Heart left ventricle (tissue), 16 donors: ENCODE measurements around the gene ADI1. TPM values are rescaled to one million over a fixed set of nuclear protein-coding genes. Genes with fewer than 3 reads are reported as not detected.
A peak's percentile ranks its signal among the peaks of the same experiment; 100 is the strongest.

Experiments
- ATAC-seq, 4 donors: fragments of 200-7000 bp; cut with Tn5 transposase; one replicate each; pipeline ENCODE4 v1.9.1; 2020 to 2022; ENCODE audit warnings: moderate library complexity in 4 of 4, mild to moderate bottlenecking in 3 of 4, moderate number of reproducible peaks in 1 of 4
- DNase-seq, 5 donors: peaks; one replicate each; pipeline ENCODE4 v3.0.0-alpha.2; 2020
- H3K27ac ChIP-seq, 12 donors: fragments of 200-600 bp; sonication (generic) in 4 of 12; one replicate each; pipeline versions ENCODE4 v1.5.0 to v1.8.0; 2016 to 2022; ENCODE audit warnings: mild to moderate bottlenecking in 2 of 12
- H3K27me3 ChIP-seq, 9 donors: fragments of 200-600 bp; sonication (generic) in 2 of 9; one replicate each; pipeline versions ENCODE4 v1.5.1 to v1.8.0; 2016 to 2022; ENCODE audit warnings: mild to moderate bottlenecking in 3 of 9
- H3K36me3 ChIP-seq, 9 donors: fragments of 200-600 bp; sonication (generic) in 2 of 9; one replicate each; pipeline versions ENCODE4 v1.5.0 to v1.8.0; 2018 to 2022; ENCODE audit warnings: mild to moderate bottlenecking in 2 of 9
- H3K4me1 ChIP-seq, 12 donors: fragments of 200-600 bp; sonication (generic) in 4 of 12; one replicate each; pipeline versions ENCODE4 v1.5.0 to v1.8.0; 2016 to 2022; ENCODE audit warnings: mild to moderate bottlenecking in 3 of 12
- H3K4me3 ChIP-seq, 12 donors: fragments of 200-600 bp; sonication (generic) in 4 of 12; one replicate each; pipeline versions ENCODE4 v1.5.0 to v1.8.0; 2017 to 2022; ENCODE audit warnings: mild to moderate bottlenecking in 9 of 12, moderate library complexity in 4 of 12
- H3K9me3 ChIP-seq, 12 donors: fragments of 200-600 bp; sonication (generic) in 4 of 12; one replicate each; pipeline versions ENCODE4 v1.5.0 to v1.8.0; 2016 to 2022; ENCODE audit warnings: mild to moderate bottlenecking in 1 of 12
- POLR2A ChIP-seq, 2 donors: fragments of 450-650 bp; IDR thresholded peaks; one replicate each; pipeline ENCODE4 v1.6.1; 2017; ENCODE audit warnings: antibody characterized with exemption in 2 of 2, mild to moderate bottlenecking in 2 of 2, moderate library complexity in 2 of 2
- WGBS, 4 donors: extraction: QIAGEN DNeasy Blood & Tissue Kit in 2 of 4; methylation state at CpG; one replicate each; pipeline versions ENCODE4 v1.1.5 to v1.1.7; 2013 to 2018; 5-methylcytosine and 5-hydroxymethylcytosine counted together
- intact Hi-C, 10 donors: fragments of 100-400 bp; cut with DNase I; formaldehyde crosslinking; loops; one replicate each; pipeline versions ENCODE4 v1.11.1 to v1.14.2; 2022
- polyA plus RNA-seq, 2 donors: library from polyadenylated mRNA; stranded (reverse); fragments of 200-250 nt; gene quantifications; one replicate each; pipeline ENCODE4 v1.2.3, GENCODE V29; 2013
- total RNA-seq, 9 donors: library from RNA; depleted of rRNA in 2 of 9; stranded (reverse); fragments of >200 nt in 2 of 9; fragmentation: NEBNext Ultra II Directional in 3 of 9; extraction: Animal tissue kit (Norgen Biotek cat#: 25700) in 3 of 9; gene quantifications; one replicate each; pipeline versions ENCODE4 v1.1.0 to v1.2.4, GENCODE V29; 2016 to 2023
- TF ChIP-seq, protein P1 (sequence below), 12 donors: fragments of 200-600 bp; sonication (generic) in 4 of 12; IDR thresholded peaks; one replicate each; pipeline versions ENCODE4 v1.5.0 to v1.8.0; 2018 to 2022; ENCODE audit warnings: antibody characterized with exemption in 12 of 12, mild to moderate bottlenecking in 5 of 12
- donor health status: ischemic (EF 13 %, LVEDD 7.1; RV severe dilation, severe dysfunction).
- donor health status: healthy with polysubstance abuse.
- donor health status: DM: no; HTN: yes; CAD: no.
- donor health status: DM: no; HTN: no; CAD: no.
- donor health status: ischemic (EF 25% LVEDD 6.9; RV normal size, moderate dysfunction).
- donor health status: ischemic (EF 25% LVEDD 5.7; RV mildly dilated, moderate dysfunction).
- donor health status: healthy.
- donor health status: DM: yes; HTN: yes; CAD: no.
- donor health status: ischemic (EF 35%, LVEDD 5.7; RV mildly dilated, moderate dysfunction).
- donor health status: nonischemic (EF 11% LVEDD 7.7; RV severe dilation, severe dysfunction).
- donor health status: DM: yes; HTN: yes; CAD: no.
- donor health status: PGD.
- donor health status: ischemic (EF 29% LVEDD 5.4; RV normal size, mild dysfunction).
- donor health status: nonischemic (EF 23%, LVEDD 6.1; RV moderate dilation, normal function).

Gene ADI1
- total and polyA plus RNA-seq, 11 donors: 69.2 to 200 (median 166) TPM

DNA sequence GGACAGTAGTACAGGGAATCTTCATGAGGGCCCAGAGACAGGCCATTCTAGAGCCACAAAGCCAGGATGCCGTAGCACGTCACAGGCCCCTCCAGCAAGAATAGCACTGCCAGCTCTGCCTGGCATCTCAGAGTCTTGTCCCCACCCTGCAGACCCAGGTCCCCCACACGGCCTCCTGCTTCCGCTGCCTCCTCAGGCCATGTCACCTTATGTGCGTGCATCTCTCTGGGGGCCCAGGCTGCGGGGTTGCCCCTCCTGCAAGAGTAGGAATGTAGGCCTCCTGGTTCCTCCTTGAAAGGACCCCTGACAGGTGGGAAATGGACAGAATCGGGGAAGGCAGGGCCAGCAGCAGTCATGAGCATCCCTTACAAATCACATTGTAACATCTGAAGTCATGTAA lies 49.8 kb downstream of the ADI1 start:
- Histone ChIP-seq H3K4me1 (peaks cover 9 to 71% (median 43%) of the 10 kb centered on the region in 12 donors), H3K9me3 (no peaks in the 10 kb centered on the region), H3K36me3 (peaks cover 0 to 94% (median 54%) of the 10 kb centered on the region in 9 donors), H3K4me3 (no peak overlapping the region), H3K27ac (peak overlapping the region; percentile 76 to 95 (median 84)), H3K27me3 (no peaks in the 10 kb centered on the region)
- DNase-seq (peak in 2 of 5 donors; percentile 17 to 49), ATAC-seq (no peak)
- TF ChIP-seq, protein P1, sequence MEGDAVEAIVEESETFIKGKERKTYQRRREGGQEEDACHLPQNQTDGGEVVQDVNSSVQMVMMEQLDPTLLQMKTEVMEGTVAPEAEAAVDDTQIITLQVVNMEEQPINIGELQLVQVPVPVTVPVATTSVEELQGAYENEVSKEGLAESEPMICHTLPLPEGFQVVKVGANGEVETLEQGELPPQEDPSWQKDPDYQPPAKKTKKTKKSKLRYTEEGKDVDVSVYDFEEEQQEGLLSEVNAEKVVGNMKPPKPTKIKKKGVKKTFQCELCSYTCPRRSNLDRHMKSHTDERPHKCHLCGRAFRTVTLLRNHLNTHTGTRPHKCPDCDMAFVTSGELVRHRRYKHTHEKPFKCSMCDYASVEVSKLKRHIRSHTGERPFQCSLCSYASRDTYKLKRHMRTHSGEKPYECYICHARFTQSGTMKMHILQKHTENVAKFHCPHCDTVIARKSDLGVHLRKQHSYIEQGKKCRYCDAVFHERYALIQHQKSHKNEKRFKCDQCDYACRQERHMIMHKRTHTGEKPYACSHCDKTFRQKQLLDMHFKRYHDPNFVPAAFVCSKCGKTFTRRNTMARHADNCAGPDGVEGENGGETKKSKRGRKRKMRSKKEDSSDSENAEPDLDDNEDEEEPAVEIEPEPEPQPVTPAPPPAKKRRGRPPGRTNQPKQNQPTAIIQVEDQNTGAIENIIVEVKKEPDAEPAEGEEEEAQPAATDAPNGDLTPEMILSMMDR (IDR thresholded peaks at IDR 0.05): no peak
- TF ChIP-seq POLR2A (IDR thresholded peaks at IDR 0.05): no peak
- intact Hi-C loops: loop anchor here in 3 of 10 donors (5.0 to 10.0 kb wide), 2 partner anchors 68 to 95 kb away; partner anchors contain the start of genes EIPR1 (in 2 of the 3) and TRAPPC12 (in 2 of the 3)
- 93 to 95% (median 94%) methylated on average over 7 of the region's 7 CpGs for WGBS, 4 donors

DNA sequence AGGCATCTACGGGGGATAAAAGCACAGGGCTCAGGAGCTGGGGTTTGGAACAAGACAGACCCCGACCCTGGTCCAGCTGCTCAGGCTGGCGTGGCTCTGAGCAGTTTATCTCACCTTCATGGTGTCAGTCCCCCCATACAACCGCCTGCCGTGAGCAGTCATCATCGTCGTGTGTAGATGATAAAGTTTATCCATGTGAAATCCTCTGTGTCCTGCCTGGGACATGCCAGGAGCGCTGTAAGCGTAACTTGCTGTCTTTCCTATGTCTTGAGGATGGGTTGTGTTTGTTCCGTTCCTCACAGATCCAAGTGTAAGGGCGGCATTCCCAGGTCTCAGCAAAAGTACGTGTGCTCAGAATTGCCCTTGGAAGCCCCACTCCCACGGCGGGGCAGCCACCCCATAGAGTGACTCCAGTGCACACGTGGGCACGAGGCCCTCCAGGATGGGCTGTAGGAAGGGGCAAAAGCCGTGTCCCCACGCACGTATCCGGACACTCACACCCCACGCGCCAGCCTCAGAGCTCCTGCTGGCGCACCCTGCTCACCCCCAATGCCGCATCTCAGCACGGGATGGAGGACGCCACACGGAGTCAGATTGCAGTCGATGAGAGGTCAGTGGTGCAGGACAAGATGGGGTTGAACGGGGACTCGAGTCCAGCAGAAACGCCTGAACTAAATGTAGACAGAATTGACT lies 50.9 kb downstream of the ADI1 start:
- no peak overlapping the region for H3K4me3 ChIP-seq
- H3K36me3 ChIP-seq: peaks cover 0 to 94% (median 49%) of the 10 kb centered on the region in 9 donors
- 89 to 96% (median 94%) methylated on average over 30 to 31 of the region's 31 CpGs for WGBS, 4 donors
- no peaks in the 10 kb centered on the region for H3K9me3 ChIP-seq
- TF ChIP-seq, protein P1 (IDR thresholded peaks at IDR 0.05): no peak
- TF ChIP-seq POLR2A (IDR thresholded peaks at IDR 0.05): no peak
- DNase-seq: peak in 1 of 5 donors; percentile 22
- ATAC-seq: no peak
- no peaks in the 10 kb centered on the region for H3K27me3 ChIP-seq
- intact Hi-C loops: loop anchor here in 3 of 10 donors (5.0 to 10.0 kb wide), 2 partner anchors 69 to 94 kb away; partner anchors contain the start of genes EIPR1 (in 2 of the 3) and TRAPPC12 (in 2 of the 3)
- peak overlapping the region in 6 of 12 donors; percentile 7 to 95 (median 89) for H3K27ac ChIP-seq
- peaks cover 9 to 70% (median 43%) of the 10 kb centered on the region in 12 donors for H3K4me1 ChIP-seq

DNA sequence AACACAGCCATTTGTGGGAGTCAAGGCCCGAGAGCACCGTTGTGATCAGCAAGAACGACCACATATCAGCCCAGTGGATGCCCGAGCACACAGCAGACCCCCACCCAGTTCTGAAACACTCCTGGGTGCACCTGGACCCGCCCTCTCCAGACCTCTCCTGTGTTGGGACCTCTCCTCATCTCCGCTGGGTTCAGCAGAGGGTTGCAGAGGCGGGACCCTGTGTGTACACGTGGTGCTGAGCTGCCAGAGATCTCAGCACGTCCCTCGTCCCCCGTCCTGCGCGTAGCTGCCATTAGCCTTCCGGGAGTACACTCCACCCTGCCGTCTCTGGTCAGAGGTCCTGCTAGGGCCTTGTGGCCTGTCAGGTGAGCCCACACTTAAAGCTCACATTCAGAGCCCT lies 51.7 kb downstream of the ADI1 start:
- Histone ChIP-seq H3K27me3 (no peaks in the 10 kb centered on the region), H3K27ac (peak overlapping the region in 5 of 12 donors; percentile 7 to 95 (median 26)), H3K36me3 (peaks cover 0 to 95% (median 50%) of the 10 kb centered on the region in 9 donors), H3K4me3 (no peak overlapping the region), H3K4me1 (peaks cover 9 to 62% (median 42%) of the 10 kb centered on the region in 12 donors), H3K9me3 (no peaks in the 10 kb centered on the region)
- DNase-seq: peak in 1 of 5 donors; percentile 48
- 91 to 96% (median 95%) methylated on average over 15 of the region's 15 CpGs for WGBS, 4 donors
- intact Hi-C loops: loop anchor here in 3 of 10 donors (5.0 to 10.0 kb wide), 2 partner anchors 70 to 93 kb away; partner anchors contain the start of genes EIPR1 (in 2 of the 3) and TRAPPC12 (in 2 of the 3)
- ATAC-seq: no peak
- TF ChIP-seq POLR2A (IDR thresholded peaks at IDR 0.05): no peak
- TF ChIP-seq, protein P1 (IDR thresholded peaks at IDR 0.05): no peak

DNA sequence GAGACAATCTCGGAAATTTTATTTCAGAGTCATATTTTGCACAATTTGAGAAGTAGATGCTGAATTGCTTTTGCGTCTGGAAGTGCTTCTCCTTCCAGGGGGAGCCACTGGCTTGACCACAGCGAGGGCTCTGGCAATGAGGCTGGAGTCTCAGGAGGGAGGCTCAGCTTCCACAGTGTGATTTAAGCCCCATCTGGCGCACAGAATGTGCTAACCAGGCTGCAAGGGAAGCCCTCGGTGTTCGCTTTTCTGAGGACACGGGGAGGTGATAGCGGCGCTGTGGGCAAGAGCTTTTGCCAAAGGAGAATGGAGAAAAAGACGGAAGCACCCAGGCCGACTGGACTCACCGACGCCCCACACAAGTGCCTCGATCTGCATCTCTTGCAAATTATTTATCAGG lies 52.4 kb downstream of the ADI1 start:
- no peaks in the 10 kb centered on the region for H3K9me3 ChIP-seq
- TF ChIP-seq, protein P1 (IDR thresholded peaks at IDR 0.05): no peak
- no peak for TF ChIP-seq POLR2A (IDR thresholded peaks at IDR 0.05)
- no peaks in the 10 kb centered on the region for H3K27me3 ChIP-seq
- peaks cover 0 to 88% (median 47%) of the 10 kb centered on the region in 9 donors for H3K36me3 ChIP-seq
- H3K27ac ChIP-seq: peak overlapping the region in 7 of 12 donors; percentile 57 to 95 (median 86)
- ATAC-seq (no peak), DNase-seq (no peak)
- H3K4me1 ChIP-seq: peaks cover 9 to 57% (median 41%) of the 10 kb centered on the region in 12 donors
- intact Hi-C loops: loop anchor here in 3 of 10 donors (5.0 to 10.0 kb wide), 2 partner anchors 70 to 92 kb away; partner anchors contain the start of genes EIPR1 (in 2 of the 3) and TRAPPC12 (in 2 of the 3)
- WGBS, 4 donors: 89 to 94% (median 91%) methylated on average over 14 of the region's 14 CpGs
- no peak overlapping the region for H3K4me3 ChIP-seq
